SK-N-SH treated with all-trans-retinoic acid at 6 μM for 48 hours (cell line): ENCODE results near the gene CYSRT1.

Experiments used
- ESRRG ChIP-seq: fragments of 250-450 bp; sonication (Bioruptor Pico); IDR thresholded peaks from 2 replicates; pipeline ENCODE4 v1.6.1; 2021; ENCODE audit warnings: mild to moderate bottlenecking
- RARB ChIP-seq: fragments of 250-450 bp; sonication (Bioruptor Pico); IDR thresholded peaks from 2 replicates; pipeline ENCODE4 v1.8.0; 2021; ENCODE audit warnings: mild to moderate bottlenecking, moderate library complexity
- ZFP3 ChIP-seq: fragments of 250-450 bp; sonication (Bioruptor Pico); IDR thresholded peaks from 2 replicates; pipeline ENCODE4 v1.5.0; 2020; ENCODE audit warnings: mild to moderate bottlenecking, moderate library complexity
- ZNF8 ChIP-seq: fragments of 450-650 bp; formaldehyde crosslinking; IDR thresholded peaks from 2 replicates; pipeline ENCODE4 v1.5.0; 2020; ENCODE audit warnings: mild to moderate bottlenecking, moderate library complexity

- TF ChIP-seq ZNF8 (CRISPR knock-in tag), result no peak
- TF ChIP-seq ZFP3 (CRISPR knock-in tag), result no peak
- no peak for TF ChIP-seq ESRRG
- no peak for TF ChIP-seq RARB
These were observed 3.9 kb upstream of the CYSRT1 start for GRCh38 chr9:137221095-137221505.
